ENCODE data around the gene SYPL1.

DNA sequence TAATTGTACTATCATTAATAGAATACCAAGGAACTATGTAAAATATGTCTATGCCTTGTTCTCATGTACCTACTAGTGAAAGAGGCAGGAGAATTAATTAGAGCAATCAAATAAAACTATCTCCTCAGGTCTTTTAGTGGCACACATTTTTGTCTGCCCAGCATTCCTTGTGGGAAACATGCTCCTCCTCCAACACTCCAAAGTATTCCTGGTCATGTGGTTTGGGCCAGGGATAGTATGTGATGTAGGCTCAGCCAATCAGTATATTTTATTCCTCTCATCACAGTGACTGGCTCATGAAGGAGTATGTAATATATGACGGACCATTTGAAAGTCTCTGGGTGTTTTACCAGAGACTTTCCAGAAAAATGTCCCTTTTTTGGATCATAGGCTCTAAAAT is 16.7 kb upstream of the SYPL1 start:
- TF ChIP-seq EP300 (IDR thresholded peaks at IDR 0.05; ENCODE audit: borderline replicate concordance) (no peak), RAD21 (IDR thresholded peaks at IDR 0.05; ENCODE audit: low read depth) (no peak), YY1 (IDR thresholded peaks at IDR 0.05; ENCODE audit: low read depth) (no peak), TCF12 (IDR thresholded peaks at IDR 0.05; ENCODE audit: low read depth) (no peak), CREB1 (IDR thresholded peaks at IDR 0.05; ENCODE audit: low read depth) (no peak), TAF1 (IDR thresholded peaks at IDR 0.05; ENCODE audit: low read depth) (no peak), FOXM1 (IDR thresholded peaks at IDR 0.05; ENCODE audit: borderline replicate concordance, low read depth) (no peak), CEBPB (IDR thresholded peaks at IDR 0.05) (no peak), EGR1 (IDR thresholded peaks at IDR 0.05) (no peak)
- TF ChIP-seq, protein P1, sequence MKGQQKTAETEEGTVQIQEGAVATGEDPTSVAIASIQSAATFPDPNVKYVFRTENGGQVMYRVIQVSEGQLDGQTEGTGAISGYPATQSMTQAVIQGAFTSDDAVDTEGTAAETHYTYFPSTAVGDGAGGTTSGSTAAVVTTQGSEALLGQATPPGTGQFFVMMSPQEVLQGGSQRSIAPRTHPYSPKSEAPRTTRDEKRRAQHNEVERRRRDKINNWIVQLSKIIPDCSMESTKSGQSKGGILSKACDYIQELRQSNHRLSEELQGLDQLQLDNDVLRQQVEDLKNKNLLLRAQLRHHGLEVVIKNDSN (IDR thresholded peaks at IDR 0.05): no peak
- TF ChIP-seq, protein P2, sequence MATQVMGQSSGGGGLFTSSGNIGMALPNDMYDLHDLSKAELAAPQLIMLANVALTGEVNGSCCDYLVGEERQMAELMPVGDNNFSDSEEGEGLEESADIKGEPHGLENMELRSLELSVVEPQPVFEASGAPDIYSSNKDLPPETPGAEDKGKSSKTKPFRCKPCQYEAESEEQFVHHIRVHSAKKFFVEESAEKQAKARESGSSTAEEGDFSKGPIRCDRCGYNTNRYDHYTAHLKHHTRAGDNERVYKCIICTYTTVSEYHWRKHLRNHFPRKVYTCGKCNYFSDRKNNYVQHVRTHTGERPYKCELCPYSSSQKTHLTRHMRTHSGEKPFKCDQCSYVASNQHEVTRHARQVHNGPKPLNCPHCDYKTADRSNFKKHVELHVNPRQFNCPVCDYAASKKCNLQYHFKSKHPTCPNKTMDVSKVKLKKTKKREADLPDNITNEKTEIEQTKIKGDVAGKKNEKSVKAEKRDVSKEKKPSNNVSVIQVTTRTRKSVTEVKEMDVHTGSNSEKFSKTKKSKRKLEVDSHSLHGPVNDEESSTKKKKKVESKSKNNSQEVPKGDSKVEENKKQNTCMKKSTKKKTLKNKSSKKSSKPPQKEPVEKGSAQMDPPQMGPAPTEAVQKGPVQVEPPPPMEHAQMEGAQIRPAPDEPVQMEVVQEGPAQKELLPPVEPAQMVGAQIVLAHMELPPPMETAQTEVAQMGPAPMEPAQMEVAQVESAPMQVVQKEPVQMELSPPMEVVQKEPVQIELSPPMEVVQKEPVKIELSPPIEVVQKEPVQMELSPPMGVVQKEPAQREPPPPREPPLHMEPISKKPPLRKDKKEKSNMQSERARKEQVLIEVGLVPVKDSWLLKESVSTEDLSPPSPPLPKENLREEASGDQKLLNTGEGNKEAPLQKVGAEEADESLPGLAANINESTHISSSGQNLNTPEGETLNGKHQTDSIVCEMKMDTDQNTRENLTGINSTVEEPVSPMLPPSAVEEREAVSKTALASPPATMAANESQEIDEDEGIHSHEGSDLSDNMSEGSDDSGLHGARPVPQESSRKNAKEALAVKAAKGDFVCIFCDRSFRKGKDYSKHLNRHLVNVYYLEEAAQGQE (IDR thresholded peaks at IDR 0.05; ENCODE audit: low read depth): no peak

Measured in Ishikawa (cell line).